HEK293 (cell line): ENCODE measurements around the gene UQCC2.

Experiments
- TCF7L2 ChIP-seq: IDR thresholded peaks from 2 replicates; pipeline ENCODE4 v1.6.1; 2011; ENCODE audit warnings: low read depth, mild to moderate bottlenecking, inconsistent platforms, low read length, moderate library complexity, borderline replicate concordance
- ZNF239 ChIP-seq: fragments of 450-650 bp; formaldehyde crosslinking; IDR thresholded peaks from 2 replicates; pipeline ENCODE4 v1.5.1; 2016; ENCODE audit warnings: missing biosample characterization, missing genetic modification characterization
- ZNF24 ChIP-seq: fragments of 450-650 bp; formaldehyde crosslinking; IDR thresholded peaks from 2 replicates; pipeline ENCODE4 v1.5.1; 2016; ENCODE audit warnings: missing biosample characterization, missing genetic modification characterization
- ZNF324 ChIP-seq: fragments of 450-650 bp; formaldehyde crosslinking; IDR thresholded peaks from 2 replicates; pipeline ENCODE4 v1.5.1; 2016; ENCODE audit warnings: missing biosample characterization, missing genetic modification characterization
- ZNF350 ChIP-seq: fragments of 450-650 bp; formaldehyde crosslinking; IDR thresholded peaks from 2 replicates; pipeline ENCODE4 v1.5.0; 2017; ENCODE audit warnings: missing biosample characterization, mild to moderate bottlenecking, missing genetic modification characterization
- ZNF792 ChIP-seq: fragments of 450-650 bp; formaldehyde crosslinking; IDR thresholded peaks from 2 replicates; pipeline ENCODE4 v1.5.1; 2016; ENCODE audit warnings: missing biosample characterization, missing genetic modification characterization
- TF ChIP-seq, protein P1 (sequence below): fragments of 450-650 bp; formaldehyde crosslinking; IDR thresholded peaks from 2 replicates; pipeline ENCODE4 v1.5.1; 2016; ENCODE audit warnings: missing biosample characterization, missing genetic modification characterization

- TF ChIP-seq, protein P1, sequence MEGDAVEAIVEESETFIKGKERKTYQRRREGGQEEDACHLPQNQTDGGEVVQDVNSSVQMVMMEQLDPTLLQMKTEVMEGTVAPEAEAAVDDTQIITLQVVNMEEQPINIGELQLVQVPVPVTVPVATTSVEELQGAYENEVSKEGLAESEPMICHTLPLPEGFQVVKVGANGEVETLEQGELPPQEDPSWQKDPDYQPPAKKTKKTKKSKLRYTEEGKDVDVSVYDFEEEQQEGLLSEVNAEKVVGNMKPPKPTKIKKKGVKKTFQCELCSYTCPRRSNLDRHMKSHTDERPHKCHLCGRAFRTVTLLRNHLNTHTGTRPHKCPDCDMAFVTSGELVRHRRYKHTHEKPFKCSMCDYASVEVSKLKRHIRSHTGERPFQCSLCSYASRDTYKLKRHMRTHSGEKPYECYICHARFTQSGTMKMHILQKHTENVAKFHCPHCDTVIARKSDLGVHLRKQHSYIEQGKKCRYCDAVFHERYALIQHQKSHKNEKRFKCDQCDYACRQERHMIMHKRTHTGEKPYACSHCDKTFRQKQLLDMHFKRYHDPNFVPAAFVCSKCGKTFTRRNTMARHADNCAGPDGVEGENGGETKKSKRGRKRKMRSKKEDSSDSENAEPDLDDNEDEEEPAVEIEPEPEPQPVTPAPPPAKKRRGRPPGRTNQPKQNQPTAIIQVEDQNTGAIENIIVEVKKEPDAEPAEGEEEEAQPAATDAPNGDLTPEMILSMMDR (tag by site-specific recombination) = no peak
- no peak for TF ChIP-seq ZNF324 (tag by site-specific recombination)
- no peak for TF ChIP-seq ZNF350 (tag by site-specific recombination)
- TF ChIP-seq ZNF24 (tag by site-specific recombination) = no peak
- no peak for TF ChIP-seq ZNF792 (tag by site-specific recombination)
- TF ChIP-seq ZNF239 (tag by site-specific recombination) = no peak
- TF ChIP-seq TCF7L2 = no peak
Measured at GRCh38 chr6:33752646-33753015, 41.1 kb upstream of the UQCC2 start.
